Right ventricle myocardium superior (tissue), 1 donor: ENCODE measurements around the gene P4HA2. TPM values are rescaled to one million over a fixed set of nuclear protein-coding genes. Genes with fewer than 3 reads are reported as not detected.

Experiments
- ATAC-seq: fragments of 200-7000 bp; cut with Tn5 transposase; one replicate; pipeline ENCODE4 v1.9.1; 2020; ENCODE audit warnings: mild to moderate bottlenecking; ENCODE audit not compliant: poor library complexity
- DNase-seq: peaks from one replicate; pipeline ENCODE4 v3.0.0-alpha.2; 2020
- intact Hi-C: fragments of 100-400 bp; cut with DNase I; formaldehyde crosslinking; loops from one replicate; pipeline ENCODE4 v1.11.2; 2022
- total RNA-seq: library from RNA; stranded (reverse); fragmentation: NEBNext Ultra II Directional; extraction: Animal tissue kit (Norgen Biotek cat#: 25700); gene quantifications from one replicate; pipeline ENCODE4 v1.2.1, GENCODE V29; 2021
- donor health status: DM: no; HTN: yes; CAD: no; lungs with severe emphysema.

The P4HA2 gene
- total RNA-seq, 1 donor from 2014 or later: 77.2 TPM

GRCh38 chr5:132210944-132211343 lies 16.7 kb downstream of the P4HA2 start:
- intact Hi-C loops: no loop called here
- DNase-seq (peak; percentile 65), ATAC-seq (peak; percentile 61)

- DNase-seq (no peak), ATAC-seq (no peak)
- intact Hi-C loops: no loop called here
Observed at GRCh38 chr5:132209901-132210545, 17.6 kb downstream of the P4HA2 start.

GRCh38 chr5:132209131-132209530 lies 18.5 kb downstream of the P4HA2 start:
- ATAC-seq (no peak), DNase-seq (no peak)
- intact Hi-C loops: no loop called here

GRCh38 chr5:132207778-132208177 lies 19.9 kb downstream of the P4HA2 start:
- intact Hi-C loops: no loop called here
- ATAC-seq (no peak), DNase-seq (no peak)

GRCh38 chr5:132206782-132207181 lies 20.9 kb downstream of the P4HA2 start:
- intact Hi-C loops: no loop called here
- DNase-seq (no peak), ATAC-seq (no peak)

- DNase-seq (no peak), ATAC-seq (peak; percentile 84)
- intact Hi-C loops: no loop called here
Observed at GRCh38 chr5:132205385-132206125, 22.1 kb downstream of the P4HA2 start.

GRCh38 chr5:132204371-132205135 lies 23.1 kb downstream of the P4HA2 start:
- ATAC-seq (no peak), DNase-seq (no peak)
- intact Hi-C loops: no loop called here

GRCh38 chr5:132203916-132204315 lies 23.7 kb downstream of the P4HA2 start:
- ATAC-seq: no peak
- DNase-seq: no peak
- intact Hi-C loops: no loop called here

GRCh38 chr5:132203464-132203818 lies 24.2 kb downstream of the P4HA2 start:
- ATAC-seq (no peak), DNase-seq (no peak)
- intact Hi-C loops: no loop called here

GRCh38 chr5:132202711-132203463 lies 24.8 kb downstream of the P4HA2 start:
- DNase-seq (no peak), ATAC-seq (no peak)
- intact Hi-C loops: no loop called here

GRCh38 chr5:132199116-132199680 lies 28.5 kb downstream of the P4HA2 start:
- intact Hi-C loops: loop anchor here (10.0 kb wide), 1 partner anchor 176 kb away; no protein-coding TSS in a partner anchor
- ATAC-seq (no peak), DNase-seq (no peak)

GRCh38 chr5:132198571-132198970 lies 29.1 kb downstream of the P4HA2 start:
- DNase-seq (no peak), ATAC-seq (no peak)
- intact Hi-C loops: loop anchor here (10.0 kb wide), 1 partner anchor 176 kb away; no protein-coding TSS in a partner anchor

- no peak for ATAC-seq
- intact Hi-C loops: loop anchor here (10.0 kb wide), 1 partner anchor 179 kb away; no protein-coding TSS in a partner anchor
- no peak for DNase-seq
Observed at GRCh38 chr5:132195727-132196126, 31.9 kb downstream of the P4HA2 start.

- DNase-seq (no peak), ATAC-seq (no peak)
- intact Hi-C loops: loop anchor here (10.0 kb wide), 1 partner anchor 182 kb away; no protein-coding TSS in a partner anchor
Observed at GRCh38 chr5:132193165-132193694, 34.4 kb downstream of the P4HA2 start.

- peak; percentile 92 for ATAC-seq
- intact Hi-C loops: loop anchor here (10.0 kb wide), 1 partner anchor 185 kb away; no protein-coding TSS in a partner anchor
- DNase-seq: no peak
Observed at GRCh38 chr5:132190161-132190817, 37.4 kb downstream of the P4HA2 start.

GRCh38 chr5:132184588-132184987 lies 43.1 kb downstream of the P4HA2 start:
- no peak for DNase-seq
- ATAC-seq: no peak
- intact Hi-C loops: loop anchor here (10.0 kb wide), 1 partner anchor 120 kb away; the partner anchor contains the start of gene IL3

GRCh38 chr5:132183723-132184122 lies 43.9 kb downstream of the P4HA2 start:
- DNase-seq (no peak), ATAC-seq (no peak)
- intact Hi-C loops: loop anchor here (10.0 kb wide), 1 partner anchor 119 kb away; the partner anchor contains the start of gene IL3
